ENCODE results near the gene SSU72. TPM values are rescaled to one million over a fixed set of nuclear protein-coding genes. Genes with fewer than 3 reads are reported as not detected.

Gene SSU72
- total RNA-seq, 6 donors from 2014 or later = 122 to 174 (median 146) TPM

GRCh38 chr1:1573843-1574720 is 581 bp downstream of the SSU72 start:
- ATAC-seq (ENCODE audit: low FRiP score in 2 of 2) = peak; percentile 76 to 89

DNA sequence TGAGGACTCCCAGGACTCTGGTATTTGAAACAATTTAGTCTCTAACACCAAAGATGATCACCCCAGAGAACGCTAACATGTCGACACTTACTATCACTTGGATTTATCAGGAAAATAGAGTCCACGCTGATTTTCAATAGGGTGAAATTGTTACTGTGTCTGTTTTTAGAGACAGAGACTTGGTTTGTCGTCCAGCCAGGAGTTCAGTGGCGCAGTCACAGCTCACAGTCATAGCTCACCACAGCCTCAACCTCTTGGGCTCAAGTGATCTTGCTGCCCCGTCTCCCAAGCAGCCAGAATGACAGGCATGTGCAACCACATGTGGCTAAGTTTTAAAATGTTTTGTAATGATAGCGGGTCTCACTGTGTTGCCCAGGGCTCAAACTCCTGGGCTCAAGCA is 5.3 kb downstream of the SSU72 start:
- 76 to 82% methylated on average over 6 to 7 of the region's 7 CpGs for WGBS, 2 donors

More at GRCh38 chr1:1573843-1574720, 581 bp downstream of the SSU72 start:
- H3K27me3 ChIP-seq = no peaks in the 10 kb centered on the region
- 0% methylated on average over 17 to 70 of the region's 96 CpGs for WGBS, 2 donors
- peaks cover 0 to 15% (median 4%) of the 10 kb centered on the region in 4 donors for H3K36me3 ChIP-seq
- H3K4me3 ChIP-seq = peak overlapping the region; percentile 67 to 94 (median 85)
- no peaks in the 10 kb centered on the region for H3K9me3 ChIP-seq
- peak in 1 of 2 donors; percentile 45 for DNase-seq
- H3K4me1 ChIP-seq = peaks cover 27 to 54% (median 38%) of the 10 kb centered on the region in 4 donors
- TF ChIP-seq POLR2AphosphoS5 (IDR thresholded peaks at IDR 0.05) (no peak), CTCF (IDR thresholded peaks at IDR 0.05) (peak in 1 of 6 experiments; percentile 45)
- H3K27ac ChIP-seq = peak overlapping the region; percentile 94 to 100 (median 100)

DNA sequence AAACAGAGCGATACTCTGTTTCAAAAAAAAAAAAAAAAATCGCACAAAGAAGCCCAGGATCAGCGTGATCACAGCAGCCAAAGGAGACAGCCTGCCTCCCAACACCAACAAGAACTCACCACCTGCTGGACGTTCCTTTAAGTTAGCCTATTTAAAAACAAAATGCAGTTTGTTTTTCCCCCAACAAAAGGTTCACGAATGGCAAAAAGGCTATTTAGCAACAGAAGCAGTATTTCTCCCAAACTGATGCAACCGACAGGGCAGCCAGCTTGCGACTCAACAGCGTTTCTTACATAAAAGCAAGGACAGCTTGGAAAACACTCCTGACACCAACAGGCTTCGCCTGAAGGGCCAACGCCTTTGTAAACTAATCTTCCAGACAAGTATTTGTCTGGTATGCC is 6.8 kb downstream of the SSU72 start:
- H3K9me3 ChIP-seq = no peaks in the 10 kb centered on the region
- peaks cover 24 to 66% (median 32%) of the 10 kb centered on the region in 4 donors for H3K4me1 ChIP-seq
- no peak overlapping the region for H3K4me3 ChIP-seq
- WGBS, 2 donors = 71 to 72% methylated on average over 10 of the region's 10 CpGs
- H3K27me3 ChIP-seq = no peaks in the 10 kb centered on the region
- H3K36me3 ChIP-seq = peaks cover 10 to 48% (median 20%) of the 10 kb centered on the region in 4 donors
- DNase-seq = no peak
- TF ChIP-seq EP300 (IDR thresholded peaks at IDR 0.05) = no peak
- TF ChIP-seq POLR2AphosphoS5 (IDR thresholded peaks at IDR 0.05) = no peak
- no peak for TF ChIP-seq CTCF (IDR thresholded peaks at IDR 0.05)
- TF ChIP-seq POLR2A (IDR thresholded peaks at IDR 0.05) = no peak
- H3K27ac ChIP-seq = peak overlapping the region in 1 of 4 donors; percentile 31
- no peak for ATAC-seq (ENCODE audit: low FRiP score in 2 of 2)

More for the DNA sequence above, 5.3 kb downstream of the SSU72 start:
- Histone ChIP-seq H3K27me3 (no peaks in the 10 kb centered on the region), H3K27ac (no peak overlapping the region), H3K4me1 (peaks cover 31 to 74% (median 39%) of the 10 kb centered on the region in 4 donors), H3K36me3 (peaks cover 2 to 33% (median 8%) of the 10 kb centered on the region in 4 donors), H3K4me3 (no peak overlapping the region), H3K9me3 (no peaks in the 10 kb centered on the region)
- no peak for TF ChIP-seq CTCF (IDR thresholded peaks at IDR 0.05)
- TF ChIP-seq POLR2AphosphoS5 (IDR thresholded peaks at IDR 0.05) = no peak
- TF ChIP-seq EP300 (IDR thresholded peaks at IDR 0.05) = no peak
- TF ChIP-seq POLR2A (IDR thresholded peaks at IDR 0.05) = no peak
- no peak for ATAC-seq (ENCODE audit: low FRiP score in 2 of 2)
- no peak for DNase-seq

- no peak for TF ChIP-seq EP300 (IDR thresholded peaks at IDR 0.05)
- no peak for TF ChIP-seq CTCF (IDR thresholded peaks at IDR 0.05)
- TF ChIP-seq POLR2A (IDR thresholded peaks at IDR 0.05) = no peak
- TF ChIP-seq POLR2AphosphoS5 (IDR thresholded peaks at IDR 0.05) = no peak
- H3K27me3 ChIP-seq = no peaks in the 10 kb centered on the region
- peaks cover 19 to 66% (median 27%) of the 10 kb centered on the region in 4 donors for H3K4me1 ChIP-seq
- H3K9me3 ChIP-seq = no peaks in the 10 kb centered on the region
- no peak overlapping the region for H3K27ac ChIP-seq
- DNase-seq = no peak
- 91% methylated on average over 31 of the region's 31 CpGs for WGBS, 2 donors
- no peak for ATAC-seq (ENCODE audit: low FRiP score in 2 of 2)
- no peak overlapping the region for H3K4me3 ChIP-seq
- peaks cover 10 to 54% (median 26%) of the 10 kb centered on the region in 4 donors for H3K36me3 ChIP-seq
Observed at GRCh38 chr1:1567152-1567875, 7.3 kb downstream of the SSU72 start.
